ENCODE measurements around the gene ABT1.

- TF ChIP-seq EZH2 (IDR thresholded peaks at IDR 0.05; ENCODE audit: low read depth): no peak
- TF ChIP-seq CTCF (conservative IDR thresholded peaks at IDR 0.05): no peak
Observed at GRCh38 chr6:26600759-26601158, 4.0 kb downstream of the ABT1 start.
